Left kidney (tissue), 2 donors: ENCODE data around the gene CDIP1. TPM values are rescaled to one million over a fixed set of nuclear protein-coding genes. Genes with fewer than 3 reads are reported as not detected.

Source experiments
- DNase-seq: peaks from one replicate; pipeline ENCODE4 v3.0.0-alpha.2; 2013
- polyA plus RNA-seq: library from polyadenylated mRNA; unstranded; fragments of 120-200 nt; gene quantifications from one replicate; pipeline ENCODE4 v1.2.1, GENCODE V29; 2013; ENCODE audit not compliant: insufficient read length

Gene CDIP1
- polyA plus RNA-seq, 1 donor, result 28.4 TPM

GRCh38 chr16:4544473-4544872, 5.9 kb upstream of the CDIP1 start:
- no peak for DNase-seq

DNA sequence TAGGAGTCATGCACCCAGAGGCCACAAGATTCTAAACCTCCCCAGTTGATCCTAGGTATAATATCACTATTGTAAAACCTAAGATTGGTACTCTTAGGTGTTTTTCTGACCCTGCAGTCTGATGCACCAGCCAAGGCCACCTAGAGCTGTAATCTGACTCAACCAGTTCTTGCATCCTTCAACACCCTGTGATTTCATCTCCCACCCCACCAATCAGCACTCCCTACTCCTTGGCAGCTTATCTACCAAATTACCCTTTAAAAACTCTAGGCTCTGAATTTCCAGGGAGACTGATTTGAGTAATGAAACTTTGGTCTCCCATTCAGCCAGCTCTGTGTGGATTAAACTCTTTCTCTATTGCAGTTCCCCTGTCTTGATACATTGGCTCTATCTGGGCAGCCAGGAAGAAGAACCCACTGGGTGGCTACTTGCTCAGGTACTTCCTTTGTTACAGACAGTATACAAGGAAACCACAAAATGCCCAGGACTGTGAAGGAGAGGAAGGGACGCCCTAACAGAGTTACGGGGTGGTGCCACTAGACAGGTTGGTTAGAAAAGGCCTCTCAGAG, 1.2 kb upstream of the CDIP1 start:
- DNase-seq, result no peak

- no peak for DNase-seq
These were observed 913 bp downstream of the CDIP1 start for GRCh38 chr16:4537376-4538343.

DNA sequence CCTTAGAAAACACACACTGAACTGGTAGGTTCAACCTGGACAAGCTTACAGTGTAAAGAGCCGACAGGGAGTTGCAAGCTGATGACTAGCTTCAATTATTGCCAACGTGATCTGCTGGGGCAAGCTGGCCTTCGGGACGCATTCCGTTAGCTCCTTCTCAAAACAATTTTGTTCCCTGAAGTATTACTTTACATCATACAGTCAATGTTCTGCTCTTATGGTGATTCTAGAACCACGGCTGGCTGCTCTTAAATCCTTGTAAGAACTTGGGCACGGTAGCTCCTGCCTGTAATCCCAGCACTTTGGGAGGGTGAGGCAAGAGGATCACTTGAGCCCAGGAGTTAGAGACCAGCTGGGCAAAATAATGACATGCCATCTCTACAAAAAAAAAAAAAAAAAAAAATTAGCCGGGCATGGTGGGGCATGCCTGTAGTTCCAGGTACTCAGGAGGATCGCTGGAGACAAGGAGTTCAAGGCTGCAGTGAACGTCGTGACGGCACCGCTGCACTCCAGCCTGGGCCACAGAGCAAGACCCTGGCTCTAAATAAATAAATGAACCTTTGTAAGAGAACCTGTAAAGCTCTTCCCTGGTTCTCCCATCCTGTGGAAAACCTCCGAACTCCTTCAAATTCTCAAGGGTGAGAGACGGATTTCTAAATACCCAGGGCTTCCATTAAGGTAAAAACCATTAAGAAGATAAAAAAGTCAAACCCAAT, 2.0 kb downstream of the CDIP1 start:
- DNase-seq, result no peak

DNA sequence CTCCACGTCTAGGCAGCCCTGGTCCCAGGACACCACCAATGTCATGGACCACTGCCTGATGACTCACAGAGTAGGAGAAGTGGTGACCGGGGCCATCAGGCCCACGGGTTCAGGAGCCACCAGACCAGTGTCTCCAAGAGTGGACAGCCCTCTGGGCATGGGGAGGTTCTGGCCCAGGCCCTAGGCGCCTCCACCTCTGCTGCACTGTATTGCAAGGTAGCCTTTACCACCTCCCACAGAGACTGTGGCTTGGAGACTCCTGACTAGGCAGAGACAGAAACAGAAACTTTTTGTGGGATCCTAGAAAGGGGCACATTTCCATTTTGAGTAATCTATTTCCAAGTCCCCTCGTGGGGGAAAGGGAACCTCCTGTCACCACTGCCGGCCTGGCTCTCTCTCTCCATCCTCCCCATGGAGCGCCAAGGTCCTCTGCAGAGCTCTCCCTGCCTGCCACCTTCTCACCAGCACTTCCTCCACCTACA, 2.9 kb downstream of the CDIP1 start:
- no peak for DNase-seq

- no peak for DNase-seq
These were observed 4.3 kb downstream of the CDIP1 start for GRCh38 chr16:4534151-4534790.

- no peak for DNase-seq
These were observed 5.1 kb downstream of the CDIP1 start for GRCh38 chr16:4533490-4533889.

DNA sequence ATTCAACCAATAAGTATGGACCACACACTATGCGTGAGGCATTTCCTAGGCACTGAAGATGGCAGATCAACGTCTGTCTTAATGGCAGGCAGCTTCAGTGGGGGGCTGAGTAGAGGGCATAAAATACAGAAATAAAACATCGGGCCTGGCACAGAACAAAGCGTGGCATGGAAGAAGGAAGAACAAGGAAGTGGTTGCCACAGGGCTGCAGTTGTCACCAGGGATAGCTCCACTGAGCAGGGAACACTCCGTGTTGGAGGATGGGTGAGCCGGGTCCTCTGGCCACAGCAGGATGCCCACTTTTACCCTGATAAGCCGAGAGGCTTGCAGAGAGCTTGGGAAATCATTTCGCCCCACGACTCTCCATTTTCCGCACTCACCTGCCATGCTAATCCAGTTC, 6.3 kb downstream of the CDIP1 start:
- DNase-seq, result no peak

DNA sequence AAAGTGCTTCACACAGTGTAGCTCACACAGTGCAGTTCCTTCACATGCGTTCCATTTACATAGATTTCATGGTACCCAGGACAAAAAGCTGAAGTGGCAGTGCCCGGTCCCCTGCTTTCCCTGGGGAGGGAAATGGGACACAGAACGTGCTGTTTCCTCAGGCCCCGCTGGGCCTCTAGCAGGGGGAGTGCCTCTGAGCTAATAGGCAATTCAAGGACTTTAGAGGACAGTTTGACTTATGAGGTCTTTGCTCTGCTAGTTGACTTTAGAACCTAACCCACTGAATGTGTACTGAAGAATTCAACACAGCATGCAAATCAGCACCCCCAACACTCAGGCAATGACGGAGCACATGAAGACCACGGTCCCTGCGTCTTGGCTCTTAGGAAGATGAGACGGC, 6.8 kb downstream of the CDIP1 start:
- no peak for DNase-seq

DNA sequence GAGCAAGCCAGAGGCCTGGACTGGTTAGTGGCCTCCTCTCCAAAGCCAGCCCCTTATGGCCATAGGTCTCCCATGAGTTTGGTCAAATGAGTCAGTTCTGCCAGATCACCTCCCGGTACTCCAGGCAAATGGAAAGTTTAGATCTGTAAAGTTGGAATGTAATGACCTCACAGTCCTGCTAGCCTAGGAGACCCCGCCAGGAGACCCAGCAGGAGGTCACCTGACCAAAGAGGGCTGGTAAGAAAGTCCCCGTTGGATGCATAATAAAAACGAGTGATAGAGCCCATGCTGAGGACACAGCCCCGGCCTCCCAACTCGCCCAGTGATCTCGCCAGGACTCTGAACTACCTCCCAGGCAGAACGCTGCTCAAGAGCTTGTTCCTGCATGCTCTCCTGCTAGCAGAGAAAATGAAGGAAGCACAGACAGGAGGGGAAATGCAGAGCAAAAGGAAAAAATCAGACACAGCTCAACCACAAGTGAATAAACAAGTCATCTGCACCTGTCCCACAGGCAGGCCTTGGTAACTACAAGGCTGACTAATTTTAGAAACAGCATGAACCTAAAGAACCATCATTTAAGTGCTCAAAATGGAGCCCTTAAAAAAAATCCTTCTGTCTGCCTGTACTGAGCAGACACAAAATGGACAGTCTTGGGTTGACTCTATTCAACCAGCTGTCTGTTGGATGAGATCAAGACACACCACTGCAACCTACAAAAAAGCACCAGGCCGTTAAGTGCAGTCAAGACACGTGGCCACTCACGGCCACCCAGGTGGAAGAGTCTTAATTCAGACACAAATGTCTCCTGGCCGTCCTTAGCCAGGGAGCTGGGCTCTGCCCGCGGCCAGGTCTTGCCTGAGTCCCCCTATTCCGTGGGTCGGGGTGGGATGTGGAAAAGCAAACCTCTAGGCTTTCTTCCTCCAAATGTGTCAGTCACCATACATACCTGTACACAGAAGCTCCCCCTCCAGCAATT, 9.2 kb downstream of the CDIP1 start:
- no peak for DNase-seq

DNA sequence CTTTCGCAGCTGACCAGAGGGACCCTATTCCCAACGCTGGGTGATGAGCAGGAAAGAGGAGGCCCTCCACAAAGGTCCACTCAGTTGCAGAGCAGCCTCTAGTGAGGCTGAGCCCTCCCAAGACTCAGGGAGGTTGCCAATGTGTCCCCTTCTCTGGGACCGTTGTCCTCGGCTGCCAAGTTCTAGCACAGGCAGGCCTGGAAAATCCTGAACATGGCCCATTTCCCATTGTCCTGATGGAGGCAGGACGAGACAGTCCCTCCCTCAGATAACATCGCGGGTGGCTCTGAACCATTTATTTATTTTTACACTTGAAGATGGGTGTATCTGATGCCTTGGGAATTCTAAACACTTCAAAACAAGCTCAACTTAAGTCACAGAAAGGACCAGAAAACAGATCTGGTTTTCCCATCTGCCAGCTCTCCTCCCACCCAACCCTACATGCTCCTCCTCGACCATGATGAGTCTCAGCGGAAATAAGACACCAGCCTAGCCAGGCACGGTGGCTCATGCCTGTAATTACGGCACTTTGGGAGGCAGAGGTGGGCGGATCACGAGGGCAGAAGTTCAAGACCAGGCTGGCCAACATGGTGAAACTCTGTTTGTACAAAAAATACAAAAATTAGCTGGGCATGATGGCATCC, 12.8 kb downstream of the CDIP1 start:
- no peak for DNase-seq

DNA sequence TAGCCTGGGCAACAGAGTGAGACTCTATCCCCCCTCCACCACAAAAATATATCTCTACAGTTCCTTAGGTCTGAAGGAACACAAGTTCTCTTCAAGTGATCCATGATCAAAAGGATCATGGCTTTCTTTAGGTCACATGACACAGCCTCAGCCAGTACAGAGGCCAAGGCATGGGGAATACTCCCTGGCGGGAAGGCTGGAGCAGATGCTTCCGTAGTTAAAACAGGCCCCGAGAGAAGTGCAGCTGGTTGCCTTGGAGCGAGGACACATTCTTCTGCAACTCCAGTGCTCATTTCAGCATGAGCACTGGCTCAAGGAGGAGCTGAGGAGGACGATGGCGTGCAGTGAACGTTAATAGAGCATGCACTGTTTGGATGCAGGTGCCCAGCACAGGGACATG, 13.5 kb downstream of the CDIP1 start:
- DNase-seq, result no peak

DNA sequence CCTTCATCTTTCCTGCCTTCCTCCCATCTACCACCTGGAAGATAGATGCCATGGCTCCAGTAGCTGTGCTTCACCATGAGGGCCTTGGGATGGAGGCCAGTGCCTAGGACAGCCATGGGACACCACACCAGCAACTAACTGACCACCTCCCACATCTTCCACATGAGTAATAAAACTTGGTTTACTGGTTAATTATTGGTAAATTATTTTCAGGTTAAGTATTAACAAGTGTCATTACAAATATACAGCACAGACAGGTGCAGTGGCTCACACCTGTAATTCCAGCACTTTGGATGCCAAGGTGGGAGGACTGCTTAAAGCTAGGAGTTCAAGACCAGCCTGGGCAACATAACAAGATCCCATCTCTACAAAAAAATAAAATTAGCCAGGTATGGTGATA, 14.0 kb downstream of the CDIP1 start:
- DNase-seq, result no peak

DNA sequence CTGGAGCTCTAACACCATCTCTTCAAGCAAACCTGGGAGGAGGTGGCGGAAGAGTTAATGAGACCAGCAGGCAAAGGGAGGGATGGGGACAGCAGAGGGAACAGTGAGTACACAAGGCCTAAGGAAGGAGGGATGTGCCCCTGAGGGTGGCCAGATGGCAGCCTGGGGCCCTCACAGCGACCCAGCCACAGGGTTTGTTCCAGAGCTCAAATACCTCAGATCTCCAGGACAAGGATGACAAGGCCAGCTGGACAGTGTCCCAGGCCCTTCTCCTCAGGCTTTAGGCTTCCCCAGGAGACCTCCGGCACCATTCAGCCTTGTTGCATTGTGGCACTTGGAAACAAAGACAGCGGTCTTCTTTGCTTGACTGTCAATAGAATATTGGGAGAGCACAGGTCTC, 14.9 kb downstream of the CDIP1 start:
- DNase-seq, result no peak

GRCh38 chr16:4522051-4522581, 16.5 kb downstream of the CDIP1 start:
- no peak for DNase-seq

DNA sequence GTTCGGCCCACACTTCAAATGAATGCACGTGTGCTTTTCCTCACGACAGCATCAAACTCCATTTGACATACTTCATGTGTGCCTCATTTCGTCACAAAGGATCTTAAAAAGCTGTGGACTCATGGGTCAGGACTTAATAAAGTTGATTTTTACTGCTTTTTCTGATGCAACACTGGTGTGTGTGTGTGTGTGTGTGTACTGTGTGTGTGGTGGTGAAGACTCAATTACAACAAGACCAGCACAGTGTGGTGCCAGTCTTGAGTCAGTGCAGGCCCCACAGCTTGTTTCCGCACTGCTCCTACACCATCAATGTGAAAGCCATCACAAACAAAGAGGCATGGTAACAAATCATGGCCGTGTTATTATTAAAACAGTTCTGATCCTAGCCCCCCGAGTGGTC, 17.7 kb downstream of the CDIP1 start:
- no peak for DNase-seq

GRCh38 chr16:4519274-4520058, 19.1 kb downstream of the CDIP1 start:
- DNase-seq, result no peak

DNA sequence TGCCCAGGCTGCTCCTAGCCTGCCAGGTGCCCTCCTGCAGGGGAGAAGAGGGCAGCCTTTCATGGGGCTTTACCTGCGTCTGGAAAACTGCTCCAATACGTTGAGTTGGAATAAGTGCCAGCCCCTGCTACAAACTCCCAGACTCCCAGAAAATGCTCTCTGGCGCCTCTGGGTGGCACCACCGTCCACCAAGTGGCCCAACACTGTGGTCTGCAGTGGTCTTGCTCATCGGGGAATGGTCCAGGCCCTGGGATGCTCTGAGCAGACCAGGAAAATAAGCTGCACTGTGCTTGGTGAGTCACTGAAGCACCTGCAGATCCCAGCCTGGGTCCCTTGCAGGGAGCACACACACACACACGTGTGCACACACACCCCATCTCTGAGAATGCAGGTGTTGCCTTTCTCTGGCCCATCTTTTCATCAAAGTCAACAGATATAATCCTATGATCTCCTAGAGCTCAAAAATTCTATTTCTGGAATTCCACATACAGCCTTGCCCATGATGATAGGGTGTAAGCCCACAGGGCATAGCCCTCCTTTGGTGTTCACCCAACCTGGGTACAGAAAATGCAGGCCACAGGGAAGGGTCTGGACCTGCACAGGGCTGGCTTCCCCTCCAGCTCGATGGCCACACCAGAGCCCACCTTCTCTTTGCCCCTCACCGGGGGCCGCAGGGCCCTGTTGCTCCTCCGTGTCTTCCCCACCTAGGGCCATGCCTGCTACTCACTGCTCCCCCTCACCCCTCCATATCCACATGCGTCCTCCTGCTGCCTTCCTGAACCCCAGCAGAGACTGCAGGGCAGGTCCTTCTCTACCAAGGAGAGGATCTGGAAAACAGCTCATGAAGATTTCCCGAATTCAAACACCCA, 20.5 kb downstream of the CDIP1 start:
- no peak for DNase-seq
